Measurements from ENCODE around the gene ADNP.

Gene ADNP

DNA sequence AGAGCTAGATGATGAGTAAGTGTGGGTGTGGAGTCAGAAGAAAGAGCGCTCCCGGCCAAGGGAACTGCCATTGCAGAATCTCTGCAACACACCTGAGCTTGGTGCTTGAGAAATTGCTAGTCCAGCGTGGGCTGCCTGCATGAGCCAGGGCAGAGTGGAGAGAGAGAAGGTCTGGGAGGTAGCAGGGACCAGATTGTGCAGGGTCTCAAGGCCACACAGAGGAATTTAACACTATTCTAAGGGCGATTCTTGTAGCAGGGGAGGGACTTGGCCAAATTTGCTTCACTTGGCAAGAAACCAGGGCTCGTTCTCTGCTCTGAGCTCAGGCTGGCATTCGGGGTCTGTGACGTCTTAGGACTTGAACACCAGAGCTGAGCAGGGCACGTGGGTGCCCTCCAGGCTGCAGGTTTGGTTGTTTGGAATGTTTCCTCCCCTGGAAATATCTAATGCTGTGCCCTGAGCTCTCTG, 82.9 kb downstream of the ADNP start:
- peak overlapping the region in 1 of 2 donors; percentile 5 for H3K4me3 Mint-ChIP-seq
- peak overlapping the region; percentile 72 for H3K27ac Mint-ChIP-seq
- peaks cover 19 to 36% of the 10 kb centered on the region in 2 donors for H3K36me3 Mint-ChIP-seq
- DNase-seq = no peak
- no peaks in the 10 kb centered on the region for H3K27me3 Mint-ChIP-seq
- no peaks in the 10 kb centered on the region for H3K9me3 Mint-ChIP-seq
- ATAC-seq (replicated peaks) = peak in 1 of 2 donors; percentile 10
- H3K4me1 Mint-ChIP-seq = peaks cover 31 to 33% of the 10 kb centered on the region in 2 donors

DNA sequence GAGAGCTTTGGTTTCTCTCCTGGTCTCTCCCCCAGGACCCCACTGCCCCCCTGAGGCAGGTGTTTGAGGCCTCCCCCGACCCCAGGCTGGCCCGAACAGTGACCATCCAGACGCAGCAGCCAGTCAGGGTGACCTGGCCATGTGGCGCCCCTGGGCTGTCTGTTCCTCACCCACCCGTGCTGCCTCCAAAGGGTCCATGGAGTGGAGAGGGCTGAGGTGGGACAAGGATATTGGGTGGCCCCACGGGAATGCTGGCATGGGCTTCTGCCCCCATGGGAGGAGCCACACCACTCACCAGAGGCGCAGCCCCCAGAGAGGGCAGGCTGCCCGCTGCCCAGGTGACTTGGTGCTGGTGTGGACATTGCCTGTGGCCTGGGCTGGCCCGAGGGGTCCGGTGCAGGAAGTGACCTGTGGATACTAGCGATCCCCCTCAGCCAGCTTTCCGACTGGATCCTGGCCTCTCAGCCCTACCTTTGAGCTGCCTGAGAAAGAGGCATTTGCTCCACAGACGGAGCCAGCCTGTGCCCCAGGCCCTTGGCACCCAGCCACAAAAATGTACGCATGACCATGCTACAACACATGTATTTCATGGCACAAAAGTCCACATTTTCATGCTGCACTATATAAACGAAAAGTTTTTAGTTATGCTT, 85.5 kb downstream of the ADNP start:
- Mint-ChIP-seq H3K27me3 (no peaks in the 10 kb centered on the region), H3K36me3 (peaks cover 26 to 37% of the 10 kb centered on the region in 2 donors), H3K4me1 (peaks cover 33 to 35% of the 10 kb centered on the region in 2 donors), H3K4me3 (no peak overlapping the region), H3K27ac (no peak overlapping the region), H3K9me3 (no peaks in the 10 kb centered on the region)
- no peak for DNase-seq
- no peak for ATAC-seq (replicated peaks)

DNA sequence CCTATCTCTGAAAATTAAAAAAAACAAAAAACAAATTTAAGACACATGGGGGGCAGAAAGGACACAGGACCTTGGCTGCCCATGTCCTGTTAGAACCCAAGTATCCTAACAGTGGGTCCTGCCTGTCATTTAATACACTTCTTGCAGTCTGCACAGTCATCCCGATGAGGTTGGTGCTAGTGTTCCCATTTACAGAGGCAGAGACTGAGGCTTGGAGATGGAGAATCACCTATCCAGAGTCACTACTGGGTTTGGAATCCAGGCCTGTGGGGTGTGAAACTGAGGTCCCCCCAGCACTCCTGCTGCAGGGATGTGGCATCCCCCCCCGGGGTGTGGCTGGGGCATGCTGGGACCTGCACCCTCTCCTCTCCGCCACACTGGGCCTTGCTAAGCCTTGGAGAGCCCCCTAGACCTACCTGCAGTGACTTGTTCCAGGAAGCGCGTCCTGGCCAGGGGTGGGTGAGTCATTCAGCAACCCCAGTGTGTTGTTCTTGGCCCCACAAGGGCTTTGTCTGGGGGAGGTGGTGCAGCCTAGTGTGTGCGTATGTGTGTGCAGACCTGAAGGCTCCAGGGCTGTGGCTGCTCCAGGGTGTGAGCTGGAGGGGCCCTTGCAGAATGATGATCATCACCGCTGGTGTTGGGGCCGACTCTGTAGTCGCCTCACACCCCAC, 86.7 kb downstream of the ADNP start:
- Mint-ChIP-seq H3K4me3 (no peak overlapping the region), H3K27me3 (no peaks in the 10 kb centered on the region), H3K4me1 (peaks cover 29 to 30% of the 10 kb centered on the region in 2 donors), H3K9me3 (no peaks in the 10 kb centered on the region), H3K27ac (peak overlapping the region; percentile 65), H3K36me3 (peaks cover 27 to 37% of the 10 kb centered on the region in 2 donors)
- ATAC-seq (replicated peaks) (peak; percentile 86 to 96), DNase-seq (peak; percentile 36)

DNA sequence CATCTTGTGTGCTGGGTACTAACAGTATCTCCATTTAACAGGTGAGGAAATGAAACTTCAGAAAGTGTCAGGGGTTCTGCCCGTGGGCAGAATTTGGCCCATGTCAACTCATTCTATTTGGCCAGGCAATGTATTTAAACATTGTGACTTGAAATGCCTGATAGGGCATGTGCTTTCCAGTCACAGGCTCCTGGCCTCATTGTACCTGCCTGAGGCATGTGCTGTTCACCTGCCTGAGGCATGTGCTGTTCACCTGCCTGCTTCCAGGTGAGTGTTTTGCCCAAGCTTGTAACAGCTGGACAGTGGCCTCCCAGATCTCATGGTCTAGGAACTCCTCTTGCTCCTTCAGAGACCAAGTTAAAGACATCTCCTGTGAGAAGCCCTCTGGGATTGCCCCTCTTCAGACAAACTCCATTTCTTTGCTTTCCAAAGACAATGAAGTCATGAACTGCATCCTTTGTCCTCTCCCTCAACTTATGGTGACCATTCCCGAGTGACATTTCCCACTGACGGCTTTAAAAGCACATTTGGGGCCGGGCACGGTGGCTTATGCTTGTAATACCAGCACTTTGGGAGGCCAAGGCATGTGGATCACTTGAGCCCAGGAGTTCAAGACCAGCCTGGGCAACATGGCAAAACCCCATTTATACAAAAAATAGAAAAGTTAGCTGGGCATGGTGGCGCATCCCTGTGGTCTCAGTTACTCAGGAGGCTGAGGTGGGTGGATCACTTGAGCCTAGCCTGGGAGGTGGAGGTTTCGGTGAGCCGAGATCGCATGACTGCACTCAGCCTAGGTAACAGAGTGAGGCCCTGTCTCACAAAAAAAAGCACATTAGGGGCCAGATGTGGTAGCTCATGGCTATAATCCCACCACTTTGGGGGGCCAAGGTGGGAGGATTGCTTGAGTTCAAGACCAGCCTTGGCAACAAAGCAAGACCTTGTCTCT, 87.6 kb downstream of the ADNP start:
- DNase-seq (no peak), ATAC-seq (replicated peaks) (peak; percentile 10 to 36)
- Mint-ChIP-seq H3K27ac (peak overlapping the region; percentile 47), H3K4me1 (peaks cover 21 to 25% of the 10 kb centered on the region in 2 donors), H3K4me3 (no peak overlapping the region), H3K27me3 (no peaks in the 10 kb centered on the region), H3K9me3 (no peaks in the 10 kb centered on the region), H3K36me3 (peaks cover 24 to 34% of the 10 kb centered on the region in 2 donors)

DNA sequence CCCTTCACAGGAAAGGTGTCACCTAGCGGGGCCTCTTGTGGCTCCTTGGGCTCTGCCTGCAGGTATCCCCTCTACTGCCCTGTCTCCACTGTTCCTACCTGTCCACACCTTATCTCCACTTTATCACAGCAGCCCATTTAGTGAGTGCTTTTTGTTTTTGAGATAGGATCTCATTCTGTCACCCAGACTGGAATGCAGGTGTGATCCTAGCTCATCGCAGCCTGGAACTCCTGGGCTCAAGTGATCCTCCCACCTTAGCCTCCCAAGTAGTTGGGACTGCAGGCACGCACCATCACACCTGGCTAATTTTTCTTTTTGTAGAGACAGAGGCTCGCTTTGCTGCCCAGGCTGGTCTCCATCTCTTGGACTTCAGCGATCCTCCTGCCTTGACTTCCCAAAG, 88.4 kb downstream of the ADNP start:
- ATAC-seq (replicated peaks) = no peak
- peaks cover 18 to 24% of the 10 kb centered on the region in 2 donors for H3K4me1 Mint-ChIP-seq

More for the DNA sequence above, 88.4 kb downstream of the ADNP start:
- H3K36me3 Mint-ChIP-seq = peaks cover 27 to 34% of the 10 kb centered on the region in 2 donors
- DNase-seq = no peak
- H3K27me3 Mint-ChIP-seq = no peaks in the 10 kb centered on the region
- H3K4me3 Mint-ChIP-seq = no peak overlapping the region
- H3K9me3 Mint-ChIP-seq = no peaks in the 10 kb centered on the region
- peak overlapping the region; percentile 47 for H3K27ac Mint-ChIP-seq
